Measurements from ENCODE around the gene TTC33. TPM values are rescaled to one million over a fixed set of nuclear protein-coding genes. Genes with fewer than 3 reads are reported as not detected.
"Not testable (repeated sequence)": the region's sequence is repeated elsewhere in the genome, so short reads cannot be mapped to it uniquely, and the experiment has no call there.

Gene TTC33
- total and polyA plus RNA-seq, 2 of the 13 experiments (the other 11 are each of a cell fraction or from before 2014, with no cell fraction given): 4.5 to 20.0 TPM

- no peaks in the 10 kb centered on the region for H3K79me2 ChIP-seq (ENCODE audit: insufficient read depth, low read length)
- TF ChIP-seq REXO4 (CRISPR knock-in tag; IDR thresholded peaks at IDR 0.05; ENCODE audit: borderline replicate concordance) (no peak), ZMYM4 (CRISPR knock-in tag; IDR thresholded peaks at IDR 0.05) (no peak), ZNF282 (IDR thresholded peaks at IDR 0.05; ENCODE audit: partially characterized antibody) (no peak), SNAPC2 (CRISPR knock-in tag; IDR thresholded peaks at IDR 0.05) (no peak), ZFP41 (CRISPR knock-in tag; IDR thresholded peaks at IDR 0.05; ENCODE audit: borderline replicate concordance) (no peak), ZNF503 (CRISPR knock-in tag; IDR thresholded peaks at IDR 0.05) (no peak), TCF7 (IDR thresholded peaks at IDR 0.05; ENCODE audit: low read depth) (no peak), HNRNPUL1 (IDR thresholded peaks at IDR 0.05; ENCODE audit: low read depth, low read length) (no peak), ZNF773 (CRISPR knock-in tag; IDR thresholded peaks at IDR 0.05; ENCODE audit: borderline replicate concordance) (no peak), HMGA1 (CRISPR knock-in tag; conservative IDR thresholded peaks at IDR 0.05) (no peak), RFXANK (CRISPR knock-in tag; IDR thresholded peaks at IDR 0.05) (no peak)
- no peaks in the 10 kb centered on the region for H4K20me1 ChIP-seq (ENCODE audit: insufficient read depth, low read length)
- DNase-seq (ENCODE audit: low spot score): no peak
- CTCF ChIA-PET (ENCODE audit: low intra/inter-chr PET ratio, low total read pairs): no interaction called here
- no peaks in the 10 kb centered on the region for H3K4me1 ChIP-seq (ENCODE audit: insufficient read depth, low read length)
- no peaks in the 10 kb centered on the region for H3K9me3 ChIP-seq (ENCODE audit: low read length)
- POLR2A ChIA-PET: no interaction called here
- H3K36me3 ChIP-seq (replicated peaks in 1 of 2; ENCODE audit: control insufficient read depth in 1 of 2, insufficient read depth in 2 of 2, low read length in 2 of 2): peaks cover 0 to 5% of the 10 kb centered on the region in 2 experiments; a peak in 2 of 5 replicates
- ATAC-seq: no peak
- no peak for FAIRE-seq
- no peak overlapping the region for H3K4me2 ChIP-seq (ENCODE audit: low read depth, low read length)
- no peak overlapping the region for H3K9ac ChIP-seq (ENCODE audit: insufficient read depth, low read depth, low read length)
- H3K27ac ChIP-seq (ENCODE audit: extremely low read length, insufficient read depth, low read length): no peak overlapping the region
- no peak overlapping the region for H2AFZ ChIP-seq (ENCODE audit: low read length)
- in situ Hi-C loops (cut with HindIII; ENCODE audit: extremely low pct_ligation_motif_present, low pct_unique_long_range_greater_than_20kb) (no loop called here), intact Hi-C loops (cut with micrococcal nuclease; ENCODE audit: unreplicated experiment) (no loop called here)
- H3K27me3 ChIP-seq (ENCODE audit: control insufficient read depth in 1 of 2, insufficient read depth in 2 of 2, low read length in 2 of 2): no peaks in the 10 kb centered on the region
- no peak overlapping the region for H3K4me3 ChIP-seq (replicated peaks in 1 of 3; ENCODE audit: insufficient read depth in 1 of 3, low read depth in 2 of 3, low read length in 3 of 3)
- BruUV-seq (replicated peaks): no TSS peak
Measured at GRCh38 chr5:40714001-40714400, 41.8 kb downstream of the TTC33 start.

GRCh38 chr5:40710575-40710974 is 45.2 kb downstream of the TTC33 start:
- not testable (repeated sequence) for FAIRE-seq, ATAC-seq

GRCh38 chr5:40705484-40705883 is 50.3 kb downstream of the TTC33 start:
- H2AFZ ChIP-seq (ENCODE audit: low read length); H3K9ac ChIP-seq (ENCODE audit: insufficient read depth, low read depth, low read length); DNase-seq (ENCODE audit: low spot score); H3K27me3 ChIP-seq (ENCODE audit: control insufficient read depth in 1 of 2, insufficient read depth in 2 of 2, low read length in 2 of 2); in situ Hi-C loops (cut with HindIII; ENCODE audit: extremely low pct_ligation_motif_present, low pct_unique_long_range_greater_than_20kb); H3K4me3 ChIP-seq (replicated peaks in 1 of 3; ENCODE audit: insufficient read depth in 1 of 3, low read depth in 2 of 3, low read length in 3 of 3); FAIRE-seq; H3K4me1 ChIP-seq (ENCODE audit: insufficient read depth, low read length); H3K4me2 ChIP-seq (ENCODE audit: low read depth, low read length); POLR2A ChIA-PET; H4K20me1 ChIP-seq (ENCODE audit: insufficient read depth, low read length); BruUV-seq (replicated peaks); H3K36me3 ChIP-seq (replicated peaks in 1 of 2; ENCODE audit: control insufficient read depth in 1 of 2, insufficient read depth in 2 of 2, low read length in 2 of 2); H3K27ac ChIP-seq (ENCODE audit: extremely low read length, insufficient read depth, low read length); CTCF ChIA-PET (ENCODE audit: low intra/inter-chr PET ratio, low total read pairs); H3K79me2 ChIP-seq (ENCODE audit: insufficient read depth, low read length); ATAC-seq; intact Hi-C loops (cut with micrococcal nuclease; ENCODE audit: unreplicated experiment): not testable (repeated sequence)
- H3K9me3 ChIP-seq (ENCODE audit: low read length): peaks cover 22% of the 10 kb centered on the region; the same call in 1 of the 2 replicates
- WGBS (ENCODE audit: low lambda C conversion rate): 85% methylated on average over 1 of the region's 1 CpG

More at GRCh38 chr5:40710575-40710974, 45.2 kb downstream of the TTC33 start:
- DNase-seq (ENCODE audit: low spot score); intact Hi-C loops (cut with micrococcal nuclease; ENCODE audit: unreplicated experiment); H4K20me1 ChIP-seq (ENCODE audit: insufficient read depth, low read length); H3K79me2 ChIP-seq (ENCODE audit: insufficient read depth, low read length); H3K27ac ChIP-seq (ENCODE audit: extremely low read length, insufficient read depth, low read length); H2AFZ ChIP-seq (ENCODE audit: low read length); H3K9ac ChIP-seq (ENCODE audit: insufficient read depth, low read depth, low read length); H3K4me1 ChIP-seq (ENCODE audit: insufficient read depth, low read length); H3K9me3 ChIP-seq (ENCODE audit: low read length); H3K4me3 ChIP-seq (replicated peaks in 1 of 3; ENCODE audit: insufficient read depth in 1 of 3, low read depth in 2 of 3, low read length in 3 of 3); BruUV-seq (replicated peaks); H3K36me3 ChIP-seq (replicated peaks in 1 of 2; ENCODE audit: control insufficient read depth in 1 of 2, insufficient read depth in 2 of 2, low read length in 2 of 2); POLR2A ChIA-PET; CTCF ChIA-PET (ENCODE audit: low intra/inter-chr PET ratio, low total read pairs); H3K4me2 ChIP-seq (ENCODE audit: low read depth, low read length); H3K27me3 ChIP-seq (ENCODE audit: control insufficient read depth in 1 of 2, insufficient read depth in 2 of 2, low read length in 2 of 2); in situ Hi-C loops (cut with HindIII; ENCODE audit: extremely low pct_ligation_motif_present, low pct_unique_long_range_greater_than_20kb): not testable (repeated sequence)
